HepG2 (cell line): ENCODE results near the gene RSL1D1. TPM values are rescaled to one million over a fixed set of nuclear protein-coding genes. Genes with fewer than 3 reads are reported as not detected.

Source experiments
- ATF7-NPFF ChIP-seq: sonication (generic); formaldehyde crosslinking; IDR thresholded peaks from 2 replicates; pipeline ENCODE4 v1.8.1; 2023; ENCODE audit warnings: mild to moderate bottlenecking, low read depth, missing genetic modification reagents, moderate library complexity
- CC2D1A ChIP-seq: sonication (generic); formaldehyde crosslinking; IDR thresholded peaks from 2 replicates; pipeline ENCODE4 v1.8.1; 2023; ENCODE audit warnings: mild to moderate bottlenecking, missing genetic modification reagents
- KDM5A ChIP-seq: fragments of 200-600 bp; sonication (generic); IDR thresholded peaks from 2 replicates; pipeline ENCODE4 v1.7.0; 2018; ENCODE audit warnings: antibody characterized with exemption, mild to moderate bottlenecking, low read length, borderline replicate concordance
- NAIF1 ChIP-seq: sonication (generic); formaldehyde crosslinking; IDR thresholded peaks from 2 replicates; pipeline ENCODE4 v1.5.0; 2020; ENCODE audit warnings: mild to moderate bottlenecking, missing genetic modification reagents, borderline replicate concordance
- PAWR ChIP-seq: sonication (generic); formaldehyde crosslinking; IDR thresholded peaks from 2 replicates; pipeline ENCODE4 v1.4.0; 2020; ENCODE audit warnings: missing genetic modification reagents, mild to moderate bottlenecking, borderline replicate concordance
- PLSCR1 ChIP-seq: sonication (generic); formaldehyde crosslinking; IDR thresholded peaks from 2 replicates; pipeline ENCODE4 v1.5.0; 2020; ENCODE audit warnings: missing genetic modification reagents, mild to moderate bottlenecking, borderline replicate concordance
- RXRA ChIP-seq: sonication (generic); formaldehyde crosslinking; IDR thresholded peaks from 2 replicates; pipeline ENCODE4 v1.5.1; 2020; ENCODE audit warnings: missing genetic modification reagents
- SNAPC2 ChIP-seq: sonication (generic); formaldehyde crosslinking; IDR thresholded peaks from 2 replicates; pipeline ENCODE4 v1.8.1; 2022; ENCODE audit warnings: mild to moderate bottlenecking, missing genetic modification reagents
- THAP11 ChIP-seq: IDR thresholded peaks from 2 replicates; pipeline ENCODE4 v1.6.1; 2016; ENCODE audit warnings: missing biosample characterization, missing genetic modification reagents
- ZC3H4 ChIP-seq: sonication (generic); formaldehyde crosslinking; IDR thresholded peaks from 2 replicates; pipeline ENCODE4 v1.4.0; 2020; ENCODE audit warnings: missing genetic modification reagents, borderline replicate concordance
- ZMYM3 ChIP-seq: sonication (generic); formaldehyde crosslinking; IDR thresholded peaks from 2 replicates; pipeline ENCODE4 v1.5.1; 2020; ENCODE audit warnings: mild to moderate bottlenecking, missing genetic modification reagents
- ZNF225 ChIP-seq: sonication (generic); formaldehyde crosslinking; IDR thresholded peaks from 2 replicates; pipeline ENCODE4 v1.4.0; 2020; ENCODE audit warnings: mild to moderate bottlenecking, missing genetic modification reagents
- ZNF572 ChIP-seq: sonication (generic); formaldehyde crosslinking; IDR thresholded peaks from 2 replicates; pipeline ENCODE4 v1.5.1; 2020; ENCODE audit warnings: mild to moderate bottlenecking, missing genetic modification reagents
- ZNF619 ChIP-seq: sonication (generic); formaldehyde crosslinking; IDR thresholded peaks from 2 replicates; pipeline ENCODE4 v1.4.0; 2020; ENCODE audit warnings: mild to moderate bottlenecking, missing genetic modification reagents
- ZNF639 ChIP-seq: conservative IDR thresholded peaks from 2 replicates; pipeline ENCODE4 v1.6.1; 2018; ENCODE audit warnings: missing genetic modification reagents
- ZNF737 ChIP-seq: sonication (generic); formaldehyde crosslinking; IDR thresholded peaks from 2 replicates; pipeline ENCODE4 v1.5.0; 2020; ENCODE audit warnings: missing genetic modification reagents, mild to moderate bottlenecking, borderline replicate concordance
- ZNF75D ChIP-seq: sonication (generic); formaldehyde crosslinking; IDR thresholded peaks from 2 replicates; pipeline ENCODE4 v1.8.1; 2023; ENCODE audit warnings: missing genetic modification reagents, mild to moderate bottlenecking, borderline replicate concordance
- ZNF770 ChIP-seq: sonication (generic); formaldehyde crosslinking; IDR thresholded peaks from 2 replicates; pipeline ENCODE4 v1.5.0; 2020; ENCODE audit warnings: mild to moderate bottlenecking, missing genetic modification reagents
- ZNF773 ChIP-seq: sonication (generic); formaldehyde crosslinking; IDR thresholded peaks from 2 replicates; pipeline ENCODE4 v1.4.0; 2020; ENCODE audit warnings: missing genetic modification reagents, borderline replicate concordance
- polyA plus RNA-seq, 8 experiments: library from polyadenylated mRNA; depleted of rRNA in 3 of 8; stranded (reverse) in 7 of 8; unstranded in 1 of 8; fragments of >200 nt; fragmentation: Illumina TruSeq in 4 of 8; extraction: Trizol in 4 of 8; gene quantifications; 2 replicates each; pipeline versions ENCODE4 v1.2.1 to v1.2.3, GENCODE V29; 2011 to 2016; ENCODE audit warnings: low read depth in 4 of 8, missing spikeins in 1 of 8, mixed read lengths in 1 of 8; ENCODE audit not compliant: insufficient read depth in 1 of 8
- total RNA-seq, 5 experiments: library from RNA; depleted of rRNA; stranded (reverse); fragments of >200 nt; fragmentation: Illumina TruSeq; extraction: Trizol; gene quantifications; 2 replicates each; pipeline ENCODE4 v1.2.3, GENCODE V29; 2016; ENCODE audit warnings: low read depth in 1 of 5
- TF ChIP-seq, protein P1 (sequence below): sonication (generic); formaldehyde crosslinking; IDR thresholded peaks from 2 replicates; pipeline ENCODE4 v1.4.0; 2020; ENCODE audit warnings: mild to moderate bottlenecking, missing genetic modification reagents
- TF ChIP-seq, protein P2 (sequence below): sonication (generic); formaldehyde crosslinking; IDR thresholded peaks from 2 replicates; pipeline ENCODE4 v1.9.0; 2021; ENCODE audit warnings: missing genetic modification reagents, mild to moderate bottlenecking, borderline replicate concordance
- TF ChIP-seq, protein P3 (sequence below): sonication (generic); formaldehyde crosslinking; conservative IDR thresholded peaks from 2 replicates; pipeline ENCODE4 v1.8.0; 2022; ENCODE audit warnings: low read depth, missing genetic modification reagents
- TF ChIP-seq, protein P4 (sequence below): IDR thresholded peaks from 2 replicates; pipeline ENCODE4 v1.6.1; 2016; ENCODE audit warnings: mild to moderate bottlenecking, missing biosample characterization, missing genetic modification reagents

RSL1D1 gene
- total and polyA plus RNA-seq, 2 of the 13 experiments (the other 11 are each of a cell fraction or from before 2014, with no cell fraction given), result 187 to 343 TPM

DNA sequence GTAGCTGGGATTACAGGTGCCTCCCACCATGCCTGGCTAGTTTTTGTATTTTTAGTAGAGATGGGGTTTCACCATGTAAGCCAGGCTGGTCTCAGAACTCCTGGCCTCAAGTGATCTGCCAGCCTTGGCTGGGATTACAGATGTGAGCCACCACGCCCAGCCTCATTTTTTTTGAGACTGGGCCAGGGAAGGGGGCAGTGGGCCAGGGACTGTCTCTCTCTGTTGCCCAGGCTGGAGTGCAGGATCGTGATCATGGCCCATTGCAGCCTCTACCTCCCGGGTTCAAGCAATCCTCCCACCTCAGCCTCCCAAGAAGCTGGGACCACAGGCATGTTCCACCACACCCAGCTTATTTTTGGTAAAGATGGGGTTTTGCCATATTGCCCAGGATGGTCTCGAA, 16.0 kb downstream of the RSL1D1 start (continued):
- TF ChIP-seq ATF7-NPFF, result peak; percentile 34; the same call in 1 of the 2 replicates
- no peak for TF ChIP-seq RXRA
- TF ChIP-seq SNAPC2 (CRISPR knock-in tag), result no peak
- TF ChIP-seq NAIF1, result no peak
- TF ChIP-seq ZNF770, result peak; percentile 90
- TF ChIP-seq PAWR, result no peak
- TF ChIP-seq ZNF639 (CRISPR knock-in tag), result no peak
- TF ChIP-seq KDM5A, result no peak
- no peak for TF ChIP-seq ZNF773 (CRISPR knock-in tag)
- TF ChIP-seq THAP11 (CRISPR knock-in tag), result no peak
- no peak for TF ChIP-seq ZNF619 (CRISPR knock-in tag)
- no peak for TF ChIP-seq ZNF572
- no peak for TF ChIP-seq PLSCR1
- TF ChIP-seq, protein P1, sequence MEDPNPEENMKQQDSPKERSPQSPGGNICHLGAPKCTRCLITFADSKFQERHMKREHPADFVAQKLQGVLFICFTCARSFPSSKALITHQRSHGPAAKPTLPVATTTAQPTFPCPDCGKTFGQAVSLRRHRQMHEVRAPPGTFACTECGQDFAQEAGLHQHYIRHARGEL (CRISPR knock-in tag), result no peak
- TF ChIP-seq ZC3H4 (CRISPR knock-in tag), result 0 out of 2 replicates have a peak, but pooled peaks have one; percentile 40
- no peak for TF ChIP-seq ZNF225 (CRISPR knock-in tag)
- TF ChIP-seq ZMYM3, result peak; percentile 27; the same call in 1 of the 2 replicates
- TF ChIP-seq, protein P2, sequence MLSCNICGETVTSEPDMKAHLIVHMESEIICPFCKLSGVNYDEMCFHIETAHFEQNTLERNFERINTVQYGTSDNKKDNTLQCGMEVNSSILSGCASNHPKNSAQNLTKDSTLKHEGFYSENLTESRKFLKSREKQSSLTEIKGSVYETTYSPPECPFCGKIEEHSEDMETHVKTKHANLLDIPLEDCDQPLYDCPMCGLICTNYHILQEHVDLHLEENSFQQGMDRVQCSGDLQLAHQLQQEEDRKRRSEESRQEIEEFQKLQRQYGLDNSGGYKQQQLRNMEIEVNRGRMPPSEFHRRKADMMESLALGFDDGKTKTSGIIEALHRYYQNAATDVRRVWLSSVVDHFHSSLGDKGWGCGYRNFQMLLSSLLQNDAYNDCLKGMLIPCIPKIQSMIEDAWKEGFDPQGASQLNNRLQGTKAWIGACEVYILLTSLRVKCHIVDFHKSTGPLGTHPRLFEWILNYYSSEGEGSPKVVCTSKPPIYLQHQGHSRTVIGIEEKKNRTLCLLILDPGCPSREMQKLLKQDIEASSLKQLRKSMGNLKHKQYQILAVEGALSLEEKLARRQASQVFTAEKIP, result no peak
- TF ChIP-seq, protein P3, sequence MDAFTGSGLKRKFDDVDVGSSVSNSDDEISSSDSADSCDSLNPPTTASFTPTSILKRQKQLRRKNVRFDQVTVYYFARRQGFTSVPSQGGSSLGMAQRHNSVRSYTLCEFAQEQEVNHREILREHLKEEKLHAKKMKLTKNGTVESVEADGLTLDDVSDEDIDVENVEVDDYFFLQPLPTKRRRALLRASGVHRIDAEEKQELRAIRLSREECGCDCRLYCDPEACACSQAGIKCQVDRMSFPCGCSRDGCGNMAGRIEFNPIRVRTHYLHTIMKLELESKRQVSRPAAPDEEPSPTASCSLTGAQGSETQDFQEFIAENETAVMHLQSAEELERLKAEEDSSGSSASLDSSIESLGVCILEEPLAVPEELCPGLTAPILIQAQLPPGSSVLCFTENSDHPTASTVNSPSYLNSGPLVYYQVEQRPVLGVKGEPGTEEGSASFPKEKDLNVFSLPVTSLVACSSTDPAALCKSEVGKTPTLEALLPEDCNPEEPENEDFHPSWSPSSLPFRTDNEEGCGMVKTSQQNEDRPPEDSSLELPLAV (CRISPR knock-in tag), result no peak
- TF ChIP-seq, protein P4, sequence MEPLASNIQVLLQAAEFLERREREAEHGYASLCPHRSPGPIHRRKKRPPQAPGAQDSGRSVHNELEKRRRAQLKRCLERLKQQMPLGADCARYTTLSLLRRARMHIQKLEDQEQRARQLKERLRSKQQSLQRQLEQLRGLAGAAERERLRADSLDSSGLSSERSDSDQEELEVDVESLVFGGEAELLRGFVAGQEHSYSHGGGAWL (CRISPR knock-in tag), result no peak
- 0 out of 2 replicates have a peak, but pooled peaks have one; percentile 64 for TF ChIP-seq CC2D1A (CRISPR knock-in tag)
- TF ChIP-seq ZNF75D (CRISPR knock-in tag), result no peak
- no peak for TF ChIP-seq ZNF737
